Germinal center (tissue), 1 donor: ENCODE measurements around the gene FOSB.

Source experiments
- DNase-seq: peaks from one replicate; pipeline ENCODE4 v3.0.0; 2012; ENCODE audit warnings: mixed read lengths, low spot score

FOSB gene

GRCh38 chr19:45468803-45469131 lies 971 bp downstream of the FOSB start:
- peak; percentile 69 for DNase-seq

- DNase-seq: peak; percentile 93
Measured at GRCh38 chr19:45469132-45469944, 1.5 kb downstream of the FOSB start.

GRCh38 chr19:45469945-45470761 lies 2.4 kb downstream of the FOSB start:
- DNase-seq: peak; percentile 39

- DNase-seq: no peak
Measured at GRCh38 chr19:45470762-45471081, 2.9 kb downstream of the FOSB start.

GRCh38 chr19:45471111-45471930 lies 3.5 kb downstream of the FOSB start:
- no peak for DNase-seq

- no peak for DNase-seq
Measured at GRCh38 chr19:45471931-45472562, 4.3 kb downstream of the FOSB start.

- peak; percentile 8 for DNase-seq
Measured at GRCh38 chr19:45472563-45473366, 5.0 kb downstream of the FOSB start.

GRCh38 chr19:45473367-45473681 lies 5.5 kb downstream of the FOSB start:
- no peak for DNase-seq

GRCh38 chr19:45473682-45474605 lies 6.1 kb downstream of the FOSB start:
- peak; percentile 14 for DNase-seq

GRCh38 chr19:45474606-45475521 lies 7.1 kb downstream of the FOSB start:
- no peak for DNase-seq

- no peak for DNase-seq
Measured at GRCh38 chr19:45475537-45476291, 7.9 kb downstream of the FOSB start.

GRCh38 chr19:45476304-45476703 lies 8.5 kb downstream of the FOSB start:
- no peak for DNase-seq

- no peak for DNase-seq
Measured at GRCh38 chr19:45477186-45477585, 9.4 kb downstream of the FOSB start.

GRCh38 chr19:45477713-45478453 lies 10.1 kb downstream of the FOSB start:
- no peak for DNase-seq

- peak; percentile 80 for DNase-seq
Measured at GRCh38 chr19:45478454-45479238, 10.8 kb downstream of the FOSB start.

- DNase-seq: no peak
Measured at GRCh38 chr19:45483033-45483432, 15.2 kb downstream of the FOSB start.
